Tibial nerve (tissue), 4 donors: ENCODE measurements around the gene CARMIL1. TPM values are rescaled to one million over a fixed set of nuclear protein-coding genes. Genes with fewer than 3 reads are reported as not detected.

Experiments
- DNase-seq, 2 donors: peaks; one replicate each; pipeline ENCODE4 v3.0.0-alpha.2; 2019; ENCODE audit warnings: low spot score in 2 of 2
- H3K27ac ChIP-seq, 4 donors: fragments of 200-600 bp; sonication (generic) in 3 of 4; one replicate each; pipeline ENCODE4 v1.5.1; 2017 to 2019; ENCODE audit warnings: mild to moderate bottlenecking in 1 of 4
- H3K27me3 ChIP-seq, 2 donors: fragments of 200-600 bp; sonication (generic) in 1 of 2; one replicate each; pipeline versions ENCODE4 v1.5.1 to v1.6.0; 2017 to 2019
- H3K36me3 ChIP-seq, 3 donors: fragments of 200-600 bp; sonication (generic); one replicate each; pipeline ENCODE4 v1.5.1; 2018 to 2019
- H3K4me1 ChIP-seq, 4 donors: fragments of 200-600 bp; sonication (generic) in 3 of 4; one replicate each; pipeline ENCODE4 v1.5.1; 2017 to 2019
- H3K4me3 ChIP-seq, 4 donors: fragments of 200-600 bp; sonication (generic) in 3 of 4; one replicate each; pipeline ENCODE4 v1.5.1; 2017 to 2019; ENCODE audit warnings: mild to moderate bottlenecking in 1 of 4, moderate library complexity in 1 of 4
- H3K9me3 ChIP-seq, 4 donors: fragments of 200-600 bp; sonication (generic) in 3 of 4; one replicate each; pipeline ENCODE4 v1.5.1; 2017 to 2019
- CTCF ChIP-seq, 5 experiments: fragments of 200-600 bp in 3 of 5; fragments of 450-650 bp in 2 of 5; sonication (generic) in 3 of 5; IDR thresholded peaks; one replicate each; pipeline ENCODE4 v1.5.1; 2016 to 2019; ENCODE audit warnings: antibody characterized with exemption in 5 of 5, mild to moderate bottlenecking in 3 of 5, moderate library complexity in 2 of 5
- EP300 ChIP-seq, 2 donors: sonication (generic); formaldehyde crosslinking; IDR thresholded peaks; one replicate each; pipeline ENCODE4 v1.6.1; 2017; ENCODE audit warnings: antibody characterized with exemption in 2 of 2, mild to moderate bottlenecking in 1 of 2
- POLR2A ChIP-seq, 2 donors: fragments of 450-650 bp; IDR thresholded peaks; one replicate each; pipeline ENCODE4 v1.6.1; 2017; ENCODE audit warnings: antibody characterized with exemption in 2 of 2, mild to moderate bottlenecking in 2 of 2, moderate library complexity in 2 of 2
- WGBS, 2 donors: methylation state at CpG; one replicate each; pipeline ENCODE4 v1.1.5; 2018; 5-methylcytosine and 5-hydroxymethylcytosine counted together
- total RNA-seq, 4 donors: library from RNA; depleted of rRNA; stranded (reverse); fragments of >200 nt; gene quantifications; one replicate each; pipeline ENCODE4 v1.1.0, GENCODE V29; 2016

Gene CARMIL1
- total RNA-seq, 4 donors from 2014 or later = 29.1 to 43.5 (median 34.1) TPM

DNA sequence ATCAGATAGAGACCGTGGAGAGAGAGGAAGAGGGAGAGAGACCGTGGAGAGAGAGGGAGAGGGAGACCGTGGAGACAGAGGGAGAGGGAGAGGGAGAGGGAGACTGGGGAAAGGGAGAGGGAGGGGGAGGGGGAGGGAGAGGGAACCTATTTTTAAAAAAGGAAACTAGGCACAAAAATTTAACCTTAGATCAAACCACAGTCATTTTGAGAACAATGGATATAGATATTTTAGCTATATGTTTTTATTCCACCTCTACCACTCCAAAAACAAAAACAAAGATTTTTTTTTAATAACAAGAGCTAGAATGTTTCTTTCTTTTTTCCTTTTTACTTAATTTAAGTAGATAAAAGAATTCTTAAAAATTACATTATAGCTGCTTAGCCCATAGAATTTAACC lies 307.8 kb downstream of the CARMIL1 start:
- Histone ChIP-seq H3K27ac (no peak overlapping the region), H3K9me3 (no peaks in the 10 kb centered on the region), H3K4me3 (no peak overlapping the region), H3K4me1 (peaks cover 0 to 4% (median 0%) of the 10 kb centered on the region in 4 donors), H3K36me3 (peaks cover 0 to 19% (median 0%) of the 10 kb centered on the region in 3 donors), H3K27me3 (no peaks in the 10 kb centered on the region)
- DNase-seq = no peak
- no peak for TF ChIP-seq POLR2A (IDR thresholded peaks at IDR 0.05)
- no peak for TF ChIP-seq CTCF (IDR thresholded peaks at IDR 0.05)
- no peak for TF ChIP-seq EP300 (IDR thresholded peaks at IDR 0.05)
- 70 to 82% methylated on average over 3 of the region's 3 CpGs for WGBS, 2 donors

DNA sequence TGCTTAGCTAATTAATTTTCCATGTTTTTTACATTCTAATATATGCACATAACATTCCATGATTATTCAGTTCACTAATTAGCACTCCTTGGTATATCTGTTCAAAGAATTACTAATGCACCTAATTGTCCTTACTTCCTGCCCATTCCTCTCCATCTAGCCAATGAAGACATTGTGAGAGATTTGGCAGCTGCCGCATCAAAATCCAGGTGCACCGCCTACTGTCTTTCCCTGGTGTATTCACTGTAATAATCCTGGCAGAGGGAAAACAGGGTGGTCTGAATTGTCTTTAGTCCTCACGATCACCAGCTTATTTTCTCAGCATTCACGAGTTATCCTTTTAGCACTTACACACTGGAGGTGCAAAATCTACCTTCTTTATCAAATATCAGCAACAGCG lies 311.8 kb downstream of the CARMIL1 start:
- Histone ChIP-seq H3K9me3 (no peaks in the 10 kb centered on the region), H3K27ac (no peak overlapping the region), H3K36me3 (peaks cover 0 to 14% (median 0%) of the 10 kb centered on the region in 3 donors), H3K4me1 (peaks cover 0 to 4% (median 0%) of the 10 kb centered on the region in 4 donors), H3K4me3 (no peak overlapping the region), H3K27me3 (no peaks in the 10 kb centered on the region)
- no peak for TF ChIP-seq CTCF (IDR thresholded peaks at IDR 0.05)
- no peak for TF ChIP-seq EP300 (IDR thresholded peaks at IDR 0.05)
- no peak for DNase-seq
- WGBS, 2 donors = 72 to 76% methylated on average over 5 of the region's 5 CpGs

- H3K27me3 ChIP-seq = no peaks in the 10 kb centered on the region
- H3K27ac ChIP-seq = no peak overlapping the region
- DNase-seq = no peak
- 74 to 75% methylated on average over 2 of the region's 2 CpGs for WGBS, 2 donors
- H3K4me1 ChIP-seq = no peaks in the 10 kb centered on the region
- no peak for TF ChIP-seq POLR2A (IDR thresholded peaks at IDR 0.05)
- no peak for TF ChIP-seq CTCF (IDR thresholded peaks at IDR 0.05)
- no peak for TF ChIP-seq EP300 (IDR thresholded peaks at IDR 0.05)
- H3K36me3 ChIP-seq = peaks cover 0 to 10% (median 0%) of the 10 kb centered on the region in 3 donors
- no peak overlapping the region for H3K4me3 ChIP-seq
- no peaks in the 10 kb centered on the region for H3K9me3 ChIP-seq
These were observed 318.0 kb downstream of the CARMIL1 start for GRCh38 chr6:25596928-25597818.

DNA sequence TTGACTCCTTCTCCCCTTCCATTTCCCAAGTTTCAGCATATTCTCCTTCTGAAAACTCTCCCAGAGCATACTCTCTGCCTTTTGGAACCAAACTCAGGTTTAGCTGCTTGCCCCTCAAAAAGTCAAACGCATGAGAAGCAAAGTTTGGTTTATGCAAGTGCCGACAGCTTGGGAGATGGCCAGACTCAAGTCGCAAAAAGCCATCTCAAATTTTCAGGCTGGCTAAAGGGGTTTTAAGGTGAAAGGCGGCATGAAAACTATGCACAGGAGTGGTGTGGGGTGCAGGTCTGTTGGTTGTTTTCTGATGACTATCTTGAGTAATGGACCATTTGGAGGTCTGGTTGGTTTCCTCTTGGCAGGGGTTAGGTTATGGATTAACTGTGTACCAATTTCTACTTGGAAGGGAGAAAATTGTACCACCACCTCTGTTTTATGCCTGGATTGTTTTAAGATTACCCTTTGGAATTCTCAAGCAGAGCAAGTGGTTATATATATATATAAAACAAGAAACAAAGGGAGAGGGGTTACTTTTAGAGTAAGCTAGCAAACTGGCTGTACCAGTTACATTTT lies 320.4 kb downstream of the CARMIL1 start:
- no peak for DNase-seq

More for the DNA sequence above, 320.4 kb downstream of the CARMIL1 start:
- Histone ChIP-seq H3K9me3 (no peaks in the 10 kb centered on the region), H3K36me3 (peaks cover 0 to 10% (median 0%) of the 10 kb centered on the region in 3 donors), H3K27ac (no peak overlapping the region), H3K27me3 (no peaks in the 10 kb centered on the region), H3K4me3 (no peak overlapping the region), H3K4me1 (no peaks in the 10 kb centered on the region)
- TF ChIP-seq CTCF (IDR thresholded peaks at IDR 0.05) = no peak
- TF ChIP-seq EP300 (IDR thresholded peaks at IDR 0.05) = no peak
- no peak for TF ChIP-seq POLR2A (IDR thresholded peaks at IDR 0.05)
- WGBS, 2 donors = 89 to 90% methylated on average over 4 of the region's 4 CpGs
